Measurements from ENCODE around the gene ARID1B. TPM values are rescaled to one million over a fixed set of nuclear protein-coding genes. Genes with fewer than 3 reads are reported as not detected.

ARID1B gene
- total RNA-seq, 1 donor from 2014 or later = 93.8 TPM

- intact Hi-C loops (cut with micrococcal nuclease) = no loop called here
Observed at GRCh38 chr6:156820089-156820798, 43.1 kb downstream of the ARID1B start.

DNA sequence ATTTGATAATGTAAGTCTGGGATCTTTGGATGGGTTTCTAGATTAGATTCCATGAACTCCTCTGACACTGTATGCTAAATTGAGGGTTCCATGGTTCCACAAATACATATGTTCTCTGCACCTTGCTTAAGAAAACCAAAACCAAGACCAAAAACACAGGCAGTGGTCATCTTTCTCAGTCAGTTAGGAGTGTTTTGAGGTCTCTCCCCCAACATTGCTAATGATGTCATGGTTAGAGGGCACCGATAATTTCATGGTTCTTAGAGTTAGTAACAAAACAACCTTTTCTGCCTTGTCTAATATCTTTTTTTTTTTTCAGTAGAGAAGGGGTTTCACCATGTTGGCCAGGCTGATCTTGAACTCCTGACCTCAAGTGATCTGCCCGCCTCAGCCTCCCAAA lies 44.5 kb downstream of the ARID1B start:
- intact Hi-C loops (cut with micrococcal nuclease) = no loop called here

- intact Hi-C loops (cut with micrococcal nuclease) = no loop called here
Observed at GRCh38 chr6:156822747-156823206, 45.6 kb downstream of the ARID1B start.

DNA sequence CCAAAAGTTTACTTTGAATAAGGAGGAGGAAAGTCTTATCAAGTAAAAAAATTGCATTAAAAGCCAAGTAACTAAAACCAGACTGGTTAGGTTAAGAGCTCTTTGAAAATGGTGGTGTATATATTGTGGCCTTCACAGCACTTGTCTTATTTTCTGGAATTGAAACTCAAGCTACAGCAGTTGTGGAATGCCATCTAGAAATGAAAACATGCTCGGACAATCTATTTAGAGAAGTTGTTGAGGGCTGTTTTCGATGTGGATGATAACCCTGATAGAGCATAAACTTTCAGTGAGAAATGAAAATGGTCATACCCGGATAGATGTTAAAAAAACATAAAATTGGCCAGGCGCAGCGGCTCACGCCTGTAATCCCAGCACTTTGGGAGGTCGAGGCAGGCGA lies 47.0 kb downstream of the ARID1B start:
- intact Hi-C loops (cut with micrococcal nuclease) = no loop called here

- intact Hi-C loops (cut with micrococcal nuclease) = no loop called here
Observed at GRCh38 chr6:156825475-156825874, 48.3 kb downstream of the ARID1B start.

- intact Hi-C loops (cut with micrococcal nuclease) = no loop called here
Observed at GRCh38 chr6:156826290-156826955, 49.2 kb downstream of the ARID1B start.

DNA sequence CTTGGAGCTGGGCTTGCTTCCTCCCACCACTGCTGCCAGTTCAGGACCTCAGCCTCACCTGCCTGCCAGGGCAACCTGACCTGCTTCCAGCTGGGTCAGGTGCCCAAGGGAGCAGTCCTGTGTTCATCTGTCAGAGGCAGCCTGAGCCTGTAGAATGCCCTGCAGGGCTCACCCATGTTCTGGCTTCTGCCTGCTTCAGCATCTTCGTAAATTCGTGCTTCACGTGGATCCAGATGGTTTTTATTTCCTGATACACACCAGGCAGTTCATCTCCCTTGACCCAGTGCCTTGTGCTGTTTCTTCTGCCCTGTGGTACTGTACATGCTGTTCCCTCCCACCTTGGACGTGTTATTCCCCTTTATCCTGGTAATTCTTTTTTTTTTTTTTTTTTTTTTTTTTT lies 50.2 kb downstream of the ARID1B start:
- intact Hi-C loops (cut with micrococcal nuclease) = no loop called here

GRCh38 chr6:156828280-156828703 lies 51.1 kb downstream of the ARID1B start:
- intact Hi-C loops (cut with micrococcal nuclease) = no loop called here

GRCh38 chr6:156830126-156830525 lies 52.9 kb downstream of the ARID1B start:
- intact Hi-C loops (cut with micrococcal nuclease) = no loop called here

- intact Hi-C loops (cut with micrococcal nuclease) = no loop called here
Observed at GRCh38 chr6:156832231-156832647, 55.1 kb downstream of the ARID1B start.

DNA sequence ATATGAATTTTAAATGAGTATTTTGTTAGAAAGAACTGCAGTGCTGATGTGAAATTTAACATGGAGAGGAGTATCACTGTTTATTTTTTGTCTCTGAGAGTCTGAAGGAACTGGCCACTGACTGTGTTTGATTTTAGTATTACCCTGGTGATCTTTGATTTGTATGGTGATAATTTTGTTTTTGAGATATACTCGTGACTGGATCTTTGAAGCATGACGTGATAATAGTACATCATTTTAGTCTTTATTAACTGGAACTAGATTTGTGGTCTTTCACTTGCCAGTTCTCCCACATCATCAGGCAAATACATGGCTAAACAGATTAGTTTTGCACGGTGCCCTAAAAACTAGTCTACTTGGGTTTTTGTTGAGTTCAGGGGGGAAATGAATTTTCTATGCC lies 55.5 kb downstream of the ARID1B start:
- intact Hi-C loops (cut with micrococcal nuclease) = no loop called here

DNA sequence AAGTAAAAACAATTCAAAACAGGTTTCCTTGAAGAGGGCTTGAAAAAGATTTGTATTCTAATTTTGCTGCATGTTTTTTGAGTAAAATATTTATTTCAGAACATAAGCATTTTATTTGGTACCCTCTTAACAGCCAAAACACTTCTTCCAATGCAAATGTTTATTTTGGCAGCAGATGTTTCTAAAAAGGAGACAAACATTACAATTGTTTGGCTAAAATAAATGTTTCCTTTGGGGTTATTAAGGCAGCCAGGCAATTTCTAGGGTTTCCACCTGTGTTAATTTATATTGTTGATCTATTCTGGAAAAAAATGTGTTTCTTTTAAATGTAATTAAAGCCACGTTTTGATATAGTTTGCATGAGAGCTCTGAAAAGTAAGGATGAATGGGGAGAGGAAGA lies 56.6 kb downstream of the ARID1B start:
- intact Hi-C loops (cut with micrococcal nuclease) = no loop called here

- intact Hi-C loops (cut with micrococcal nuclease) = no loop called here
Observed at GRCh38 chr6:156839129-156839528, 62.0 kb downstream of the ARID1B start.

GRCh38 chr6:156839591-156840001 lies 62.4 kb downstream of the ARID1B start:
- intact Hi-C loops (cut with micrococcal nuclease) = no loop called here

GRCh38 chr6:156840136-156840535 lies 63.0 kb downstream of the ARID1B start:
- intact Hi-C loops (cut with micrococcal nuclease) = no loop called here

GRCh38 chr6:156840606-156841005 lies 63.4 kb downstream of the ARID1B start:
- intact Hi-C loops (cut with micrococcal nuclease) = no loop called here

DNA sequence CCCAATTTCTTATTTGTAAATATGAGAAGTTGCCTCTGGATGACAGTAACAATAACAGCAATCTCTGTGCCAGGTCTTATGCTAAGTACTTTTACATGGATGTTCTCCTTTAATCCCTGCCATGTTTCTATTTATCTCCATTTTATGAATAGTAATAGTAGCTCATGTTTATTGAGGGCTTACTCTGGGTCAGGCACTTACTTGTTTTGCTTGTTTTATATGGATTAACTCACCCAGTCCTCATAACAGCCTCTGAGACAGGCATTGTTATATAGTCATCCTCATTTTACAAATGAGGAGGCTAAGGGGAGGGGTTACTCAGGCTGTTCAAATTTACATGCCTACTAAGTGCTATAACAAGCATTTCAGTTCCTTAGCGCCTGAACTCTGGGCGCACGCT lies 64.3 kb downstream of the ARID1B start:
- intact Hi-C loops (cut with micrococcal nuclease) = no loop called here

GRCh38 chr6:156842598-156843250 lies 65.5 kb downstream of the ARID1B start:
- intact Hi-C loops (cut with micrococcal nuclease) = no loop called here

- intact Hi-C loops (cut with micrococcal nuclease) = no loop called here
Observed at GRCh38 chr6:156844089-156844488, 66.9 kb downstream of the ARID1B start.

DNA sequence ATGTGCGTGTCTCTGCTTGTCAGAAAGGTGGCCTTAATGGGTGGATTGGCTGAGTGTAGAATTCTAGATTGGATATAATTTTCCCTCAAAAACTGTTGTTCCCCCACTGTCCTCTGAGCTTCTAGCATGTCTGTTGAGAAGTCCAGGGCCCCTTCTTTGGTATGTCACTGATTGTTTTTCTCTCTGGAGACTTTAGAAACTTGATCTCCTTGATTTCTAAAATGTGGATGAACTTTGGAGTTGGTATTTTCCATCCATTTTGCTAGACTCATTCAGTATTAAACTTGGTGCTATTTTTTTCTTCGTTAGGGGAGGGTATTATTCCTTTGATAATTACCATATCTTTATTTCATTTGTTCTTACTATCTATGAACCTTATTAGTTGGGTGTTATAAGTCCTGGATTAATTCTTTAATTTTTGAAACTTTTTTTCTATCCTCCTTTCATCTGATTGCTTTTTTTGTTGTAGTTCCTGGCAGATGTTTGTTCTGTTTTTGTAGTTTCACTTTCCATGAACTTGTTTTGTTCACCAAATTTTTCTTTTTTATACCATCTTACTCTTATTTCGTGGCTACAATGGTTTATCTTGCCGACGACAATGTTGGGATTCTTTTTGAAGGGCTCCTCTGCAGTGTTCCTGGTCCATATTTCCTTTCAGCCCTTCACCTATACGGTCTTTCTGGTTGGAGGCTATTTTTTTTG lies 68.4 kb downstream of the ARID1B start:
- intact Hi-C loops (cut with micrococcal nuclease) = loop anchor here (5.0 kb wide), 1 partner anchor 158 kb away; no protein-coding TSS in a partner anchor

DNA sequence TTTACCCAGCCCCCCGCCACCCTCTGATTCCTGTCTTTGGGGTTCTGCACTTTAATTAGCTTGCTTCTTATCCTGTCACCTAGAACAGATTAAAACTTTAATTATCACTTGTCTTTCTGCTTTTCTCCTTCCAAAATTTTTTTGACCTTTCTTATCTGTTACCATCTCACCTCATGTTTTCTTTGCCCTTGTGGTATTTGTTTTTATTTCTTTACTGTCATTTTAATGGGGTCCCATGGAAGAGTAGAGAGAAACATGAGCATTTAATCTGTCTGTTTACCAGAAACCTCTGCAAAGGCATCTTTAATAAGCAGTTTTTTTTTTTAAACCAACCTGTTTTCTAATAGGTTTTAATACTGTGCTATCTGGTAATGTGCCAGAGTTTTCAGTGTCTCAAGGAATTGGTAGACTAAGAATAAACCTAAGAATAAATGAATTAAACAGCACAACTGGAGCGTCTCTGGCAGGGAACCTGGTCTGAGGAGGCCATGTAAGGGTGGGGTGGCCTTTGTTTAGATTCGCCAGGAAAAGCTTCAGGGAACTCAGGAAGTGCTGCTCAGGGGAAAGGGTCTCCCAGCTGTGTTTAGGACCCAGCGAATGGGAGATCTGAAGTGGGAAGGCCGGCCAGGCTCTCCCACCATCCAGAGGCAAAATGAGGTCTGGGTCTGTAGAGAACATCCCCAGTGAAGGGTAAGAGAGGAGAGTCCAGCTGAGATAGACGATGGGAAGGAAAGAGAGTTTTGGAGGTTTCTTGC lies 69.8 kb downstream of the ARID1B start:
- intact Hi-C loops (cut with micrococcal nuclease) = loop anchor here (5.0 kb wide), 1 partner anchor 160 kb away; no protein-coding TSS in a partner anchor

All from T-helper 1 cell treated with Interleukin-12 subunit alpha and Interleukin-12 subunit beta and Interleukin-4 antibody, amounts not matched to agents 30 ng/mL and 1 ng/mL, for 36 hours (primary cell).